DOHH2 (cell line): ENCODE measurements around the gene CDKN2AIP.

Experiments used
- CTCF ChIP-seq: fragments of 200-600 bp; sonication (generic); IDR thresholded peaks from one replicate; pipeline ENCODE4 v1.5.1; 2014; ENCODE audit warnings: antibody characterized with exemption, mild to moderate bottlenecking, low read depth, low read length; ENCODE audit not compliant: poor library complexity, severe bottlenecking
- EZH2phosphoT487 ChIP-seq: fragments of 200-600 bp; sonication (generic); IDR thresholded peaks from 2 replicates; pipeline ENCODE4 v1.6.1; 2017; ENCODE audit warnings: borderline replicate concordance, mild to moderate bottlenecking, antibody characterized with exemption, low read length, moderate library complexity, mixed read lengths

GRCh38 chr4:183492791-183493222, 48.4 kb downstream of the CDKN2AIP start:
- TF ChIP-seq EZH2phosphoT487 (no peak), CTCF (no peak)
